SJSA1 (cell line): ENCODE data around the gene BRAF. TPM values are rescaled to one million over a fixed set of nuclear protein-coding genes. Genes with fewer than 3 reads are reported as not detected.
"Not testable (repeated sequence)": the region's sequence is repeated elsewhere in the genome, so short reads cannot be mapped to it uniquely, and the experiment has no call there.

ENCODE experiments used
- DNase-seq, 2 experiments: peaks; one replicate each; pipeline ENCODE4 v3.0.0-alpha.2; 2015 to 2020; ENCODE audit warnings: low spot score in 2 of 2, low read depth in 1 of 2
- H3K27ac ChIP-seq: fragments of 250-450 bp; sonication (Bioruptor Pico); 2 replicates; pipeline ENCODE4 v1.5.1; 2020; ENCODE audit warnings: mild to moderate bottlenecking, moderate library complexity
- H3K27me3 ChIP-seq: fragments of 250-450 bp; sonication (Bioruptor Pico); replicated peaks from 2 replicates; pipeline ENCODE4 v1.5.1; 2020; ENCODE audit warnings: mild to moderate bottlenecking, moderate library complexity
- H3K36me3 ChIP-seq: fragments of 250-450 bp; sonication (Bioruptor Pico); 2 replicates; pipeline ENCODE4 v1.5.1; 2020; ENCODE audit warnings: mild to moderate bottlenecking
- H3K4me1 ChIP-seq: fragments of 250-450 bp; sonication (Bioruptor Pico); replicated peaks from 2 replicates; pipeline ENCODE4 v1.6.1; 2021; ENCODE audit warnings: mild to moderate bottlenecking
- H3K4me3 ChIP-seq: fragments of 250-450 bp; sonication (Bioruptor Pico); 2 replicates; pipeline ENCODE4 v1.5.1; 2020; ENCODE audit warnings: mild to moderate bottlenecking
- H3K9me3 ChIP-seq: fragments of 250-450 bp; sonication (Bioruptor Pico); replicated peaks from 2 replicates; pipeline ENCODE4 v1.5.1; 2020; ENCODE audit warnings: mild to moderate bottlenecking
- total RNA-seq: library from RNA; depleted of rRNA; stranded (reverse); fragments of >200 nt; shearing (Covaris generic); gene quantifications from 2 replicates; pipeline ENCODE4 v1.2.3, GENCODE V29; 2014; rRNA removed

The BRAF gene
- total RNA-seq, 1 experiment from 2014 or later = 10.5 TPM

GRCh38 chr7:140669862-140670261 lies 254.9 kb downstream of the BRAF start:
- not testable (repeated sequence) for H3K4me3 ChIP-seq, H3K27me3 ChIP-seq, H3K36me3 ChIP-seq, H3K9me3 ChIP-seq, H3K27ac ChIP-seq, DNase-seq
- peaks cover 14% of the 10 kb centered on the region for H3K4me1 ChIP-seq

GRCh38 chr7:140669352-140669751 lies 255.4 kb downstream of the BRAF start:
- H3K27ac ChIP-seq = no peak overlapping the region
- H3K4me3 ChIP-seq = no peak overlapping the region
- H3K27me3 ChIP-seq = no peaks in the 10 kb centered on the region
- DNase-seq = no peak
- H3K4me1 ChIP-seq = peaks cover 14% of the 10 kb centered on the region
- no peaks in the 10 kb centered on the region for H3K36me3 ChIP-seq
- no peaks in the 10 kb centered on the region for H3K9me3 ChIP-seq

Other genes with a start within 250 kb of the BRAF start
- 523 and 538 TPM in 2 replicates for gene NDUFB2, start 228.2 kb downstream of the BRAF start, total RNA-seq
- gene MRPS33, start 90.0 kb upstream of the BRAF start, total RNA-seq = 30.7 and 49.5 TPM in 2 replicates
- under 0.01 TPM in 1 of 2 replicates, not detected in the other for gene TMEM178B, start 149.1 kb upstream of the BRAF start, total RNA-seq